K562 treated with DMSO at 1 percent for 12 hours (cell line): ENCODE data around the gene TCN1. TPM values are rescaled to one million over a fixed set of nuclear protein-coding genes. Genes with fewer than 3 reads are reported as not detected.

ENCODE experiments used
- total RNA-seq: library from RNA; unstranded; fragments of 300-600 nt; gene quantifications from 2 replicates; pipeline ENCODE4 v1.2.3, GENCODE V29; 2022; ENCODE audit not compliant: insufficient read depth

TCN1 gene, protein sequence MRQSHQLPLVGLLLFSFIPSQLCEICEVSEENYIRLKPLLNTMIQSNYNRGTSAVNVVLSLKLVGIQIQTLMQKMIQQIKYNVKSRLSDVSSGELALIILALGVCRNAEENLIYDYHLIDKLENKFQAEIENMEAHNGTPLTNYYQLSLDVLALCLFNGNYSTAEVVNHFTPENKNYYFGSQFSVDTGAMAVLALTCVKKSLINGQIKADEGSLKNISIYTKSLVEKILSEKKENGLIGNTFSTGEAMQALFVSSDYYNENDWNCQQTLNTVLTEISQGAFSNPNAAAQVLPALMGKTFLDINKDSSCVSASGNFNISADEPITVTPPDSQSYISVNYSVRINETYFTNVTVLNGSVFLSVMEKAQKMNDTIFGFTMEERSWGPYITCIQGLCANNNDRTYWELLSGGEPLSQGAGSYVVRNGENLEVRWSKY
- 34.8 and 56.5 TPM in 2 replicates for total RNA-seq

DNA sequence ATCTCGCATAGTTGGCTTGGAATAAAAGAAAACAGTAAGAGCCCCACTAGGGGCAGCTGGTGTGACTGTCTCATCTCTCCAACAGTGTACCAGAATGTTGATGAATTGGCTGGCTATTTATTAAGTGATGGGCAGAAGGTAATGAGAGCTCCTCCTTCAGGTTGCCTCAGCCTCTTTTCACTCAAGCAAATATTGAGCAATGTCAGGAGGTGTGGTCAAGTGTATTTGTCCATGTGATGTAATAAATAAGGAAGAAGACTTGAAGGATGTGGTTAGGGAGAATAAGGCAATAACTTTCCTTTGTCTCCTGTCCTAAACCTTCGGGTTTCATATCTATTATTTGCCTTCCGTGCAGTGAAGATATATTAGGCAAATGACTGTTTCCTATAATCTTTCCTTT, at the start of gene TCN1:
TSS of gene TCN1 (minus strand) at position 91 of the 400 bp plus-strand sequence. CDS start at position 74, 17 bp downstream.

DNA sequence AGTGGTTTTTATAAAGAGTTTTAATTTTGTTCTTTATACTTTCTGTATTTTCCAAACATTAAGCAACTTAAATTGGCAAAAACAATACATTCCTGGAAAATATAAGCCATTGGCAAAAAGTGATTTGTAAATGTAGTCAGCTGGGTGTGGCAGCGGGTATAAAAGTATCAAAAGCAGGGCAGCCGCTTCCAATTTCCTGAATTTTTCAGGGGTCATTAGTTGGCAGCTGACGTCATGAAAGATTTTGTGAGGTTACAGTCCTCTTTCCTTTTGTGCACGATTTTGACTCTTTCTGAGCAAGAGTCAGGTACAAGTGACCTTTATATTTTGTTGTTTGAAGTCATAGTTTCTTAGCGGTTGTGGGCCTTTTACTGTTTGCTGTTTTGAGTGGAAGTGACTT, 12.3 kb upstream of the TCN1 start, which contains the start of gene OOSP3:
TSS of gene OOSP3 (plus strand) at position 208 of the 400 bp plus-strand sequence. CDS start at position 235, 27 bp downstream.

DNA sequence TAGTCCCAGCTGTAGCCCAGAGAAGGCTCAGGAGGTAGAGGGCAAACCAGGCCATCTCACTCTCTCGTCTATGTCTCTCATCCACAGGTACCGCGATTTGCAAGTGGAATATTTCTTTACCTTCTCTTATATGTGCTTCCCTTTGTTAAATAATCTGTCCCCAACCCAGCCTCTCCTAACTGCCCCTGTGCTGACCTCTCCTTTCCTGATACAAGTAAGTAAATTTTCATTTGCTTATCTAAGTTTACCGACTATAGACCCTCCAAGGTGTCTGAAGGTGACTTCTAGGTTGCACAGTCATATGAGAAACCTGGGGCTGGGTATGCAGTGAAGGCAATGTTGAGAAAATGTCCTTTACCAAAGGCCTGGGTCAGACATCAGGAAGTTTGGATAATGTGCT, 20.9 kb downstream of the TCN1 start, which contains the start of gene CBLIF:
TSS of gene CBLIF (minus strand) at position 101 of the 400 bp plus-strand sequence. CDS start at position 55, 46 bp downstream.

DNA sequence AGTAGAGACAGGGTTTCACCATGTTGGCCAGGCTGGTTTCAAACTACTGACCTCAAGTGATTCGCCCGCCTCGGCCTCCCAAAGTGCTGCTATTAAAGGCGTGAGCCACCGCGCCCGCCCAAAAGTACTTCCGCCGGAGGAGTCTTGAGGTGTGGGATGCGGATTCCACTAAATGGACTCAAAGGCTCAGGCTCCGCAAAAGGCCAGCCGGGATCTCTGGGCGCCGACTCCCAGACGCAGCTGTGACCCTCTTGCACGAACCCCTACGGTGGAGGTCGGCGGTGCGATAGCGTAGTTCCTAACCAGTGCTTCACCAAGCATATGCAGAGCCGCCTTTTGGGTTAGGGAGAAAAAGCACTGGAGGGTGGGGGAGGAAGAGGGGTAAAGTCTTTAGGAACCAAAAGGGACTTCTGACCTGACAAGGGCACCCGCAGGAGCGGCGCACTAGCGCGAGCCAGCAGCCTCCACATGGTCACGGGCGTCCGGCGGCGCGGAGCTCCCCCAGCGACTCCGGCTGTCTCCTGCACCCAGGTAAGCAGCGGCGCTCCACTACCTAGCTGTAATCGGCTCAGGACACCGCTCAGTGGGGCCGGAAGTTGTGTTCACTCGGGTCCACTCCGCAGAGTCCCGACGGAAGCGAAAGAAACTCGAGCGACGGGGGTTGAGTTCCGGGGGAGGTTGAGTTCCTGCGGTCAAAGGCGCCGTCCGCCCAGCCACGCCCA, 55.9 kb downstream of the TCN1 start, which contains the start of gene MRPL16:
TSS of gene MRPL16 (minus strand) at position 590 of the 722 bp plus-strand sequence. CDS start at position 470, 120 bp downstream.

Other genes starting within 250 kb of the TCN1 start
- 9.2 and 40.2 TPM in 2 replicates for gene PATL1, start 197.4 kb downstream of the TCN1 start, total RNA-seq
- not detected in 2 replicates for gene OR10V1, start 152.6 kb downstream of the TCN1 start, total RNA-seq
- gene STX3, start 111.1 kb downstream of the TCN1 start, total RNA-seq = 60.3 and 134 TPM in 2 replicates
- gene MRPL16, start 55.7 kb downstream of the TCN1 start, total RNA-seq = 69.2 and 77.0 TPM in 2 replicates
- not detected in 2 replicates for gene CBLIF, start 21.0 kb downstream of the TCN1 start, total RNA-seq
- gene OOSP3, start 12.3 kb upstream of the TCN1 start, total RNA-seq = not detected in 2 replicates
- gene OOSP1, start 71.9 kb upstream of the TCN1 start, total RNA-seq = 1.6 TPM in 1 of 2 replicates, not detected in the other
- not detected in 2 replicates for gene OOSP4A, start 97.5 kb upstream of the TCN1 start, total RNA-seq
- not detected in 2 replicates for gene OOSP4B, start 150.7 kb upstream of the TCN1 start, total RNA-seq
- gene OOSP2, start 173.9 kb upstream of the TCN1 start, total RNA-seq = not detected in 2 replicates
- gene MS4A3, start 190.2 kb upstream of the TCN1 start, total RNA-seq = 33.6 and 56.8 TPM in 2 replicates
- 1.2 TPM in 1 of 2 replicates, not detected in the other for gene MS4A2, start 222.2 kb upstream of the TCN1 start, total RNA-seq